Stimulated activated CD8-positive, alpha-beta memory T cell treated with anti-CD3 and anti-CD28 coated beads, Interleukin-7, amount 100 ng/mL, for 1 hour (primary cell): ENCODE measurements around the gene TMEFF1.
A peak's percentile ranks its signal among the peaks of the same experiment; 100 is the strongest.

Experiments
- DNase-seq, 2 donors: peaks; one replicate each; pipeline ENCODE4 v3.0.0-alpha.2; 2020; ENCODE audit warnings: low read depth in 2 of 2

Gene TMEFF1

GRCh38 chr9:100575765-100576386, 102.9 kb downstream of the TMEFF1 start:
- no peak for DNase-seq

DNA sequence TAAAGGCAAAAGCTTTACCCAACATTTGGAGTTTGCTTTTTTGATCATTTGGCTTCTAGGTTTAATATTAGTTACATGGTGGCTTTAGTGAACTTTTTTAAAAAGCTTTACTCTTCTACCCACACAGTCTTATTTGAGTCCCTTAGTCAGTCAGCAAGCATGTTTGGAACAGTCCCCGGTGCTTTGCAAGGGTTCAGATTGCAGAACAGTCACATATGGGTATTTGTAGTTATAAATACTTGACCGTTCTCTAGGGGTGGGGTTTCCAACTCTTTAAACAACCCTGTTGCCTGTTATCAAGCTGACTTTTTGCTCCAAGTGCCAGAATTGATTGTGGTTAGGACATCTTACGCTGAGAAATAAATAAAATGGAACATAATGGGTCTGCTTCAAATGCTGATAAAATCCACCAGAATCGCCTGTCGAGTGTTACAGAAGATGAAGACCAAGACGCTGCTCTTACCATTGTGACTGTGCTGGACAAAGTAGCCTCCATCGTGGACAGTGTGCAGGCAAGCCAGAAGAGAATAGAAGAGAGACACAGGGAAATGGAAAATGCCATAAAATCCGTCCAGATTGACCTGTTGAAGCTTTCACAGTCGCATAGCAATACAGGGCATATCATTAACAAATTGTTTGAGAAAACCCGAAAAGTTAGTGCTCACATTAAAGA, 105.0 kb downstream of the TMEFF1 start, which contains the start of gene CAVIN4:
Gene CAVIN4 (plus strand): TSS at position 304 of the 673 bp plus-strand sequence. CDS start 65 bp downstream, at position 369.
- DNase-seq = no peak

- DNase-seq = no peak
These were observed 105.7 kb downstream of the TMEFF1 start for GRCh38 chr9:100578610-100579009.

- no peak for DNase-seq
These were observed 106.7 kb downstream of the TMEFF1 start for GRCh38 chr9:100579665-100580064.

GRCh38 chr9:100580257-100580656, 107.3 kb downstream of the TMEFF1 start:
- no peak for DNase-seq

- DNase-seq = no peak
These were observed 108.1 kb downstream of the TMEFF1 start for GRCh38 chr9:100581081-100581480.

- no peak for DNase-seq
These were observed 108.7 kb downstream of the TMEFF1 start for GRCh38 chr9:100581661-100582060.

DNA sequence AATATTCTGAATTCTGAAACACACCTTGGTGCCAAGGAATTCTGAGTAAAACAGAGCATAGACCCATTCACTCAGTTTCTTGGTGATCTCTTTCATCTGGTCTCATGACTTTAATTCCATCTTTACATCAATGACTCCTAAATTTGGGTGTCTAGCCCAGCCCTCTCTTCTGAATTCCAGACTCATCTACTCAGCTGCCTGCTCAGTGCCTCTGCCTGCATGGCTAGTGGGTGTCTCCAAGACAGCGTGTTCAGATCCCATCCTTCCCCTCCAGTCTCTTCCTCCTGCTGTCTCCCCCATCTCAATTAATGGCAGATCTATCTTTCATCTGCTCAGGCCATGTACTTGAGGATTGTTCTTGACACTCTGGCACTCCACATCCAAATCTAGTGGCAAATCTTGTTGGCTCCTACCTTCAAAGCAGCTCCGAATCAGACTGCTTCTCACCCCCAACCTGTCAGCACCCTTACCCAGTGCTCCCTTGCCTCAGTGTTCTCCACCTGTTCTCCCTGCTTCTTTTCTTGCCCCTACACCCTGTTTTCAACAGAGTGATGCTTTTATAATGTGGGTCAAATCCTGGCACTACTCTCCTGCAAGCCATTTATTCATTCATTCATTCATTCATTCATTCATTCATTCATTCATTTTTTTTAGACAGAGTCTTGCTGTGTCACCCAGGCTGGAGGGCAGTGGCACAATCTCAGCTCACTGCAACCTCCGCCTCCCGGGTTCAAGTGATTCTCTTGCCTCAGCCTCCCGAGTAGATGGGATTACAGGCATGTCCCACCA, 110.3 kb downstream of the TMEFF1 start:
- no peak for DNase-seq

GRCh38 chr9:100584951-100585350, 112.0 kb downstream of the TMEFF1 start:
- DNase-seq = no peak

GRCh38 chr9:100586093-100586492, 113.1 kb downstream of the TMEFF1 start:
- no peak for DNase-seq

DNA sequence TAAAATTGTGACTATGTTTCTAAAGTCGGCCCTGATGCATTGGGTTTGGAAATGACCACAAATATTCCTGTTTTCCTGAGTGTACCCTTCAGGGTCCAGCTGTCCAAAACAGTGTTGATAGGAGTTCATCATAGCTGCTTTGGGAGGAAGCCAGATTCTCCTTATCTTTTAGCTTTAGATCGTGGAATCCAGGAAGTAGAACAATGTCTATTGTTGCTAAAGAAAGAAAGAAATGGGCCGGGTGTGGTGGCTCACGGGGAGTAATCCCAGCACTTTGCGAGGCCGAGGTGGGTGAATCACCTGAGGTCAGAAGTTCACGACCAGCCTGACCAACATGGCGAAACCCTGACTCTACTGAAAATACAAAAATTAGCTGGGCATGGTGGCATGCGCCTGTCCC, 114.4 kb downstream of the TMEFF1 start:
- no peak for DNase-seq

GRCh38 chr9:100589582-100589981, 116.6 kb downstream of the TMEFF1 start:
- no peak for DNase-seq

DNA sequence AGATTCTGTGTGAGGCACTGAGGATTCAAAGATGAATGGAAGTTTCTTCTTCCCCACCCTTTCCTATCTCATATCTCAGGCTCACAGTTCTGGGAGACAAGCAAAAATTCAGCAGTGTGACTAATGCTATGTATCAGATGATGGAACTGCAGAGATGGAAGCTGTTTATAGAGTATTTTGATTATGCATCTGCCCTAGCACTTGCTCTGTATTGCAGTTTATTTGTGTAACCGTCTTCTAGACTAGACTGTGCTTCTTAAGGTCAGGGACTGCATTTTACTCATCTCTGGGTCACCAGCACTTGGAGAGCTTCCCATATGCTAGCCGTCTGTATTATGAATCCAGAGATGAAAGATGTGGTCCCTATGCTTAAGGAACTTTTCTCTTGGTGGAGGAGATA, 117.5 kb downstream of the TMEFF1 start:
- DNase-seq = no peak

- no peak for DNase-seq
These were observed 118.2 kb downstream of the TMEFF1 start for GRCh38 chr9:100591139-100591538.

- no peak for DNase-seq
These were observed 118.9 kb downstream of the TMEFF1 start for GRCh38 chr9:100591639-100592412.

DNA sequence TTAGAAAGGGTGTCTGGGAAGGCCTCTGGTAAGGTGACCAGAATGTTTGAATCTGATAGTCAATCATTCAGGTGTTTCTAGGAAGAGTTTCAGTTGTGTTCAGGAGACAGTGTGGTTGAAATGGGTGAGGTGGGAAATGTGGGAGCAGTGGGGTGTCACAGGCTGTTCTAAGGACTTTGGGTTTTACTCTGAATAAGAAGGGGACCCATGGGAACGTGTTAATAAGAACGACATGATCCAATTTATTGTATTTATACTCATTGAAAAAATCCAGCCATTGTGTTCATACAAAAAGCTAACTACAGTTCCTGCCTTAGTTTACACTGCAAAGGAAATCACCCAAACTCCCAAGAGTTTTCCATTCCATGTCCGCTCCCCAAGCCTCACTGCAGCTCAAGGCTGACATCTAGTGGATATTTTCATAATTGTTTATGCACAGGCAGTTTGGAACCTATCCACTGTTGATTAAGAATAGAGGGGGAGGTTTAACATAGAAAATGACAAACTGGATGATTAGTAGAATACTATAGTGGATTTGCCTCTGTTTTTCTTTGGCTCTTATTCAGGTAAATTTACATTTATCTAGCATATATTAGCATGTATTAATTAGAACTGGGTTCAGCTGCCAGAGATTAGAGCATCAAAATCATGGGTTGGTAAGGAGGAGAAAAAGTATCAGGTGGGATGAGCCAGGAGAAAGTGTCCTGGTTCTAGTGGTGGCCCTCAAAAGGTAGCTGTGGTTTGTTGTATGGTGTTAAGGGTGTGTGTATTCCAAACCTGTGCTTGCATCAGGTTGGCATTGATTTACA, 122.6 kb downstream of the TMEFF1 start:
- no peak for DNase-seq

DNA sequence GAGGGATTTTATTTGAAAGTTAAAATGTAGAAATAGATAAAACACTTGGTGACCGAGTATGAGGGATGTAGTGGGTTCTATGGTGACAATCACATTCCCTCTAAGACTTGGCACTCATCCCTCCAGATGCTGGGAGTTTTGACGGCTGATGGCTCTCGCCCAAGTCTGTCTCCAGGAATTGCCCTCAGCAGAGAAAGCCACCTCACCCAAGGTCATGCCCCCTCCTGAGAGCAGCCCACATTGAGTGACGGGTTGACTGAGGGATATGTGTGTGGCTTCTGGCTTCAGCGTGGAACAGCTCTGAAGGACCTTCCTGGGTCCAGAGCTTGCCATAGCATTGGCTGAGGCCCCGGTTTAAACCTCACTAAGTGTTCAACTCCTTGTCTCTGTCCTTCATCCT, 124.3 kb downstream of the TMEFF1 start:
- no peak for DNase-seq

DNA sequence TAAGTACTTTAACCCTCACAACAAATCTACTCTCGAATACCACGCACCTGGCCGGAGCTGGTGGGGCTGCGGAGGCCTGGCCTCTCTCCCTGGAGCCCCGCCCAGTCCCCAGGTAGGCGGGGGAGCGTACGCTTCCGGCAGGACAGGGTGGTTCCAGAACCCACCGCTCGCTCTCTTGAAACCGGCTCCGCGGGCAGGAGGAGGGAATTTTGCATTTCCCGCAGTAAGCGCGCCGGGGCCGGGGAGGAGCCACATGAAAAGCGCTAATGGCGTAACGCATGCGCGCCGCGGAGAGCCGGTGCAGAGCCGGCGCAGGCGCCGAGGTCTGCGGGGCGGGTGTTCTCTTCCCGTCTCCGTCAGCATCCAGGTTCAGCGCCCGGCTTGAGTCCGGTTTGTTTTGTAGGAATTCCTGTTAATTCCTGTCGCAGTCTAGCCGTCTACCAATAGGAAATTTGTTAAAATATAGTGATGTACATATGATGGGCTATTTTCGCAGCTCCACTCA, 125.7 kb downstream of the TMEFF1 start:
- DNase-seq = peak; percentile 45 to 58

GRCh38 chr9:100600521-100601079, 127.7 kb downstream of the TMEFF1 start:
- no peak for DNase-seq

- DNase-seq = no peak
These were observed 128.3 kb downstream of the TMEFF1 start for GRCh38 chr9:100601216-100601615.
